Hematopoietic multipotent progenitor cell treated with erythropoietin and hydrocortisone succinate and interleukin-3 and kit ligand, for 15 days (in vitro differentiated cells): ENCODE measurements around the gene MRPS16.

Experiments used
- DNase-seq: peaks from one replicate; pipeline ENCODE4 v3.0.0-alpha.2; 2015; ENCODE audit warnings: low spot score

MRPS16 gene

DNA sequence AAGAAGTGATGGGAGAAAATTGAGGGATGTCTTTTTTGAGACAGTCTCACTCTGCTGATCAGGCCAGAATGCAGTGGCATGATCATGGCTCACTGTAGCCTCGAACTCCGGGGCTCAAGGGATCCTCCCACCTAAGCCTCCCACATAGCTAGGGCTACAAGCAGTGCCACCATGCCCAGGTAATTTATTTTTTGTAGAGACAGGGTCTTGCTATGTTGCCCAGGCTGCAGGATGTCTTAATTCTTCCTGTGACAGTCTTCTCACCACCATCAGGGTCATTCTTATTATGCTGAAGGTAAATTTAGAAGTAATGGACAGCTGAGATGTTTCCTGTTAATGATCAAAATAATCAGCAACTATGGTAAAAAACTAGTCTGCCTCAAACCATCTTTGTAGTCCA lies 12.5 kb downstream of the MRPS16 start:
- no peak for DNase-seq

DNA sequence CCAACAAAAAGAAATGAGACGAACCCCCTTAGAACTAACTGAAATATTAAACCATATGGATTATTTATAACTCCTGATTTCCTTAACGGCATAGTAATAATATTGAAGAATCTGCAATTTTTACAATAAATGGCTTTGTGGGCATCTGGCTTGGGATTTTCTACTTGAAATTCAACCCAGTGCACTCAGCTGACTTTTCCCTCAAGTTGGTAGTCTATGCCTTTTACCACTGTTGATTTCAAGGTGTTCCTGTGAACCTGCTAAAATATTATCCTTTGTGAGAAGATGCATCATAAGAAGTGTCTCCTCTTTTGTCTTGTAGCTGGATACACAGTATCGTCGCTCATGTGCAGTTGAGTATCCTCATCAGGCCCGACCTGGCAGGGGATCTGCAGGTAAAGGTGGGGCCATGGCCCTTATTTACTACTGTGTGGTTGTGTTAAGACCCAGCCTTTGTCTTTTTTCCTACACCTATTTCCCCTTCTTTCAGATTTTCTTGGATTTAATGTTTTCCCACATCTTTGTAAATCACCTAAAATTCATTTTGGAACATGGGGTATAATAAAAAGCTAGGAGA lies 13.4 kb downstream of the MRPS16 start:
- DNase-seq = no peak

DNA sequence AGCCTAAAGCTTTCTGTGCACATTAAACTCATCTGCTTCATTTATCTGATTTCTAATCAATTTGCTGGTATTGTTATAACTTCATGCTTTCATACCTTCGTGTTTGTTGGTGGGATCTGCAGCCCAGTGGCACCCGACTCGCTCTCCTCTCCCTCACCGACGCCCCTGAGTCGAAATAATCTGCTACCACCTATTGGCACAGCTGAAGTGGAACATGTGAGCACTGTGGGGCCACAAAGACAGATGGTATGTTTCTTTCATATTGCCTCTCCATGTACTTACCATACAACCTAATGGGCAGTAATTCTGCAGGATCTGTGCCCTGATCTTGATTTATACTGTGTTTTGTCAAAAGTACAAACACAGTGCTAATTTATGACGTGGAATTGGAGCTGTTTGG lies 17.7 kb downstream of the MRPS16 start:
- DNase-seq = no peak

DNA sequence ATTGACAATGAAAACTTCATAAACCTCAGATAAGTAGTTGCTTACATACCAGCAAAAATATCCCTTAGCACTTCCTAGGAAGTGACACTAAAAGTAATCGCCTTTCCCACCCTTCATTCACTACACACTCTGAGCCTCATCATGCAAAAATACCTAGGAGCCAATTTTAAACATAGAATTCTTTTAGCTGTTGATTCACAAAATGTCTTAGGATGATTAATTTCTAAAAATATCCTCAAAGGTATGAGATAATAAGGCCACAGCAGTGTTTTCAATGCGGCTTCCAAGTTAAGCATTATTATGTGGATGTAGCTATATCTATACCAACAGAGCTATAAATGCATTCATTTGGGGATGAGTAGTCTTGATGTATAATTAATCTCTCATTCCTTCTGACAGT lies 18.6 kb downstream of the MRPS16 start:
- DNase-seq = no peak

DNA sequence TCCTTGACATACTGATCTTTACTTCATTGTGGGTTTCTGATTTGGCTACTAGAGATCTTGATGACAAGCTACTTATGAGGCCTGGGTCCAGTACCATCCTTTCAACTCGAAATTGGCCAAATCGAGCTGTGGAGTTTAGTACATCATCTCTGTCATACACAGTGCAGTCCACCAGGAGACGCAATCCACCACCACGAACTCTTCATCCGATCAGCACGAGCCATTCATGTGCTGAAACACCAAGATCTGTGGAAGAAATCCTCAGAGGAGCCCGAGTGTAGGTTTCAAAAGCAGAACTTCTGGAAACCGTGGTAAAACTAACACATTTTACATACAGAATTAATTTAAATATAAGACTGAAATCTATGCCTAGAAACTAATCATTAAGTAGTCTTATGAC lies 19.6 kb downstream of the MRPS16 start:
- peak; percentile 46 for DNase-seq

DNA sequence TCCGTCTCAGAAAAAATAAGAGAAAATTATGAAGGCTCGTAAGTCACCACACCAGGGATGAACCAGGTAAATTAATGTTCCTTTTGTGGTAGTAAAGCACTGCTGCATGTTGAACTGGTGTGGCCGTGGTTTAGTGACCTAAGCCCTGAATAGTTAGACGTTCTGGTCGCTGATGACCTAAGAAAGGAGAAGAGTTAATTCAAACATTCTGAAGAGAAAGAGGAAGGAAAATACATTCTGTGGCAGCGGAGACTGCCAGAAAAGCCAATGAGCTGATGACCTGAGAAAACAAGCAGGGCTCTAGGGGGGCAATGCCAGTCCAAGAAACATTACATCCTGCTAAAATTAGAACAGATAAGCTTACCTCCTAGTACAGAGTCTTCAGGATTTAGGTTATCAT lies 22.9 kb downstream of the MRPS16 start:
- no peak for DNase-seq

DNA sequence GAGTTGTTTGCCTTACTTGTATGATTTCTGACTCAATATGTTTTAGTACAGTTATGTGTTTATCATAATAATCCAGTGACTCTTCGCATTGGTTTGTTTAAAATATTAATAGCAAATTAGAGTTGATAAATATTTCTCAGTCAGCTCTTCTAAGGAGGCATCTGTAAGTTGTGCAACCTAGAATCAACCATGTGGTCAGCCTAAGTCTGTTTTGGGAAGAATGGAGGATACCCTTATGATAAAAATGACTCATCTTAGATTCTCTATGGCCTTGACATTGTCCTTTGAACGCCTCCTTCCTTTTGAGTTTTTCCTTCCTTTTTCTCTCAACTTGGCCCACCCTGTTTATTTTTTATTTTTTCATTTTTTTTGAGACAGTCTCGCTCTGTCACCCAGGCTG lies 24.2 kb downstream of the MRPS16 start:
- no peak for DNase-seq

DNA sequence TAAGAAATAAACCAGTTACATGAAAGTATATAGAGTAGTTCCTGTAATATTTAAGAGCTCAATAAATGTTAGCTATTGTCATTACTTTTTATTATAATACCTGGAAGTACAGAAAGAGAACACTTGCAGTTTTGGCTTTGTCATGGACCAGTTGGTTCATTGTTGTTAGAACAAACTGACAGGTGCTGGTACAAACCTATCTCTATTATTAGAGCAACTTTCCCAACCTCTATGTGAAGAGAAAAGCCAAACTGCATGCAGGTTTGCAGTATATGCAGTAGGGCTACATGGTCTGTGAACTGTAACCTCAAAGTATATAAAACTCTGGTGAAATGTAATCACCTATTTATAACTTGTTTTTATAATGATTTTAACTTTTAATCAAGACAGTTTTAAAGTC lies 25.8 kb downstream of the MRPS16 start:
- DNase-seq = no peak

DNA sequence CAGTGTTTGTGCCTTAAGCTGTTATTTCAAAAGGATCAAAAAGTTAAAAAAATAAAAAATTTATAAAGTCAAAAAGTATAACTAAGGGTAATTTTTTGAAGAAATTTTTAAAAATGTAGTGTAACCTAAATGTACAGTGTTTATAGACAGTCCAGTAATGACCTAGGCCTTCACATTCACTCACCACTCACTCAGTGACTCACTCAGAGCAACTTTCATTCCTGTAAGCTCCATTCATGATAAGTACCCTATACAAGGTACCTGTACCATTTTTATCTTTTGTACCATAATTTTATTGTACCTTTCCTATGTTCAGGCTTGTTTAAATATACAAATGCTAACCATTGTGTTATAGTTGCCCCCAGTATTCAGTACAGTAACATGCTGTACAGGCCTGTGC lies 26.9 kb downstream of the MRPS16 start:
- DNase-seq = no peak

DNA sequence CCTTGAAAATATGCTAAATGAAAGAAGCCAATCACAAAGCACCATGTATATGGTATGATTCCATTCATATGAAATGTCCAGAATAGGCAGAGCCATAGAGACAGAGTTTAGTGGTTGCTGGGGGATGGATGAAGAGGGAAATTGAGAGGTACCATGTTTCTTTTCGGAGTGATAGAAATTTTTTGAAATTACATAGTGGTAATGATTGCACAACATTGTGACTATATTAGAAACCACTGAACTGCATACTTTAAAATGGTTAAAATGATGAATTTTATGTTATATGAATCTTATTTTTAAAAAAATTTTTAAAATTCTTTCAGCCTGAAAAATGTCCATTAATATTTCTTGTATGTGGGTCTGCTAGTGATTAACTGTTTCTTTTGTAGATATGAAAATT lies 31.5 kb downstream of the MRPS16 start:
- DNase-seq = no peak

DNA sequence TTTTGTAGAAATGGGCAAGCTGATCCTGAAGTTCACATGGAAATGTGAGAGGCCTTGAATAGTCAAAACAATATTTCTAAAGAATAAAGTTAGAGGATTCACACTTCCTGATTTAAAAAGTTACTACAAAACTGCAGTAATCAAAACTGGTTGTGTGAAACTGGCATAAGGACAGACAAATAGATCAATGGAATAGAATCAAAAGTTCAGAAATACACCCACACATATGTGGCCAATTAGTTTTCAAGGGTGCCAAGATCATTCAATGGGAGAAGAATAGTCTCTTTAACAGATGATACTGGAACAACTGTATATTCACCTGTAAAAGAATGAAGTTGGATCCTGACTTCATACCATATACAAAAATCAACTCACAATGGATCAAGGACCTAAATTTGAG lies 33.1 kb downstream of the MRPS16 start:
- DNase-seq = no peak

DNA sequence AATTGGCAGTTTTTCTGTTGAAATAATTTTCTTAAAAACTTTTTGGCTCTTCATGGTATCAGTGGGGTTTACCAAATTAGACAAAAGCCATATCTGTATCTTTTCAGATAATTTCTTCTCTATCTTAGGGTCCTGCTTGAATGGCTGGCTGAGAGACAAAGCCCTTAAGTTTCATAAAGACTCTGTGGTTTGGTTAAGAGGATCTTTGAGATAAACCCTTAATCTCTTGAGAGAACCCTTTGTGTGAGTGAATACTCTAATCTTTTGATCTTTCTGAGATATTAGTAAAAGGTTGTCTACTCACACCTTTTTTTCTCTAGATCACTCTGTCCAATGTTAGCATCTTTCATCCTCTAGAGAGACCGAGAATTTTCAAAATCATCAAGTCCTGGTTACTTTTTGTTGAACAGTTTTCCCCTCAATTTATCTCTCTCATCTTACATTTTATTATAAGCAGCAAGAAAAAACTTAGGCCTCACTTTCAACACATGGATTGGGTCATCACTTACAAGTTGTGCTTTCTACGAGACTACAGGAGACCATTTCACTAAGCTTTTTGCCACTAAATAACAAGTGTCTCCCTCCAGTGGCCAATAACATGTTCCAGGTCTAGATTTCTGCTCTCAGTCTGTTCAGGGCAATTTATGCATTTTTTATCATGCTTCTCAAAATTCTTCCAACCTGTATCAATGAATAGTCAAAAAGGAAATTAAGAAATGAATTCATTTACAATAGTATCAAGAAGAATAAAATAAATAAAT lies 33.8 kb downstream of the MRPS16 start:
- peak; percentile 30 for DNase-seq

DNA sequence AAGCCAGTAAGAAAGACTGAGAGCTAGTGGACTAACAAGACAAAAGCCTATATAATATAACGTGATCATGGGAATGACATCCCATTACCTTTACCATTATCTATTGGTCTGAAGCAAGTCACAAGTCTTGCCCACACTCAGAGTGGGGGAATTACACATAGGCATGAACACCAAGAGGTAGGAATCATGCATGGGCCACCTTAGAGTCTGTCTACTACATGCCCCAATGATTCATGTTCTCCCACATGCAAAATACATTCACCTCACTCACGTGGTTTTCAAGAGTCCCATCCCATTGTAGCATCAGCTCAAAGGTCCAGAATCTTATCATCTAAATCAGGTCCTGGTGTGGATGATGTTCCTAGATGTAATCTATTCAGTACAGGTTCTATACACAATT lies 34.8 kb downstream of the MRPS16 start:
- no peak for DNase-seq

DNA sequence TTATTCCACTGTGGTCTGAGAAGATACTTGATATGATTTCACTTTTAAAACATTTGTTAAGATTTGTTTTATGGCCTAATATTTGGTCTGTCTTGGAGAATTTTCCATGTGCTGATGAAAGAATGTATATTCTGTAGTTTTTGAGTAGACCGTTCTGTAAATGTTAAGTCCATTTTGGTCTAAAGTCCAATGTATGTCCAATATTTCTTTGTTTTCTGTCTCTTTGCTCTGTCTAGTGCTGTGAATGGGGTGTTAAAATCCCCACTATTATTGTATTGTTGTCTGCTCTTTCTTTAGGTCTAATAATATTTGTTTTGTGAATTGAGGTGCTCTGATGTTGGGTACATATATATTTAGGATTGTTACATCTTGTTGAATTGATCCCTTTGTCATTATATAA lies 36.7 kb downstream of the MRPS16 start:
- no peak for DNase-seq

DNA sequence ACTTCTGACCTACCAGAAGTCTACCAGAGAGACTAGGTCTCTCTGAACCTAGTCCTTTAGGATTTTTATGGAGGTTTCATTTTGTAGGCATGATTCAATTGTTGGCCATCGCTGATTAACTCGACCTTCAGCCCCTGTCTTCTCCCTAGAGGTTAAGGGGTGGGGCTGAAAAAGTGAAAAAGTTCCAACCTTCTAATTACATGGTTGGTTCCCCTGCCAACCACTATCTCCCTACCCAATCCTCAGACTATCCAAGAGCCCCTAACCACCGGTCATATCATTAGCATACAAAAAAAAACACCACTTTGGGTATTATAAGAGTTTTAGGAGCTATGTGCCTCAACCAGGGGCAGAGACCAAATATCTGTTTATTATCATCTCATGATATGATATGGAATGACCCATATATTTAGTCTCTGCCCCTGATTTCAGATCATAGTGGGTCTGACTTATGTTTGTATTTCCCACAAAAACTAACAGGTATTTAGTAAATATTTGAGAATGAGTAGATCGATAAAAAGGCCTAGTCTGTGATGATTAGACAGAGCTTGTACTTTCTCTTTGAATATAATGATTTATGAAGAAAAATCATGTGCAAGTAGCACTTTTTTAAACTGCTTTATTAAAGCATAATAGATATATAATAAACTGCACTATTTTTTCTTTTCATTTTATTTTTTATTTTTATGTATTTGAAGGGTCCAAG lies 41.2 kb downstream of the MRPS16 start:
- no peak for DNase-seq

DNA sequence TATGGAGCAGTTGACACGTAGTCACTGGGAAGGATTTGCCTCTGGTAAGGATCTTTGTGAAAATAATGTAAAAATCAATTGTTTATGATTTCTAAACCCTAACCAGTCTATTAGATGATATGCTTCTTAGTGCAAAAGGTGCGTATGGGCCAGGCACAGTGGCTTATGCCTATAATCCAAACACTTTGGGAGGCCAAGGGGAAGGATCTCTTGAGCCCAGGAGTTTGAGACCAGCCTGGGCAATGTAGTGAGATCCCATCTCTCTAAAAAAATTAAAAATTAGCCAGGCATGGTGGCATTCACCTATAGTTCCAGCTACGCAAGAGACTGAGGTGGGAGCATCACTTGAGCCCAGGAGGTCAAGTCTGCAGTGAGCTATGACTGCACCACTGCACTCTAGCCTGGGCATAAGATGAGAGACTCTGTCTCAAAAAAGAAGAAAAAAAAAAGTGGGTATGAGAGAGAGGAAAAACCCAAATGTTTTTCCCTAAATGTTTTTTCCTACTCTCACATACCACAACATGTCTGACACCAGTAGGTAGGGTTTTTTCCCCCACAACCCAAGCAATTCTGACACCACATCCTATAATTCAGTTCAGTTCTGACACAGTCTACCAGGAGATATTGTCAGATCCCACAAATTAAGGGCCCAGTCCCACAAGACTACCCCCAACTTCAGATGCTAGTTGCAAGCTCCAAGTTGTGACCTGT lies 41.9 kb downstream of the MRPS16 start:
- DNase-seq = no peak

DNA sequence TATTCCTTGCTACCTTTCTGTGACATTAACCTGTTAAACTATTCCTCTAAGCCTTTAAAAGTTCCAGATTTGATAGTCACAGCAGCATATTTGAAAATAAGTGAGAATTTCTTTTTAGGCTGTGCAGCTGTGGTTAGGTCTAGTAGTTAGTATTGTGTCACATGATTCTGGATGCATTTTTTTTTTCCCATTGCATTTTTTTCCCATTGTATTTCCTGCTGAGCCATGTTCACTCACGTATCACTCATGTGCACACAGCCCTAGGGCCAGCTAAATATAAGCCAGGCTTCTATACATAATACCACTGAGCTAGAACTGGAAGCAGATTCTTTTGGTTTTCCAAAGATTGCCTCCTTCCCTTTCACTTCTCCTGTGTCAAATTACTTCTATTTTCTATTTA lies 42.7 kb downstream of the MRPS16 start:
- no peak for DNase-seq

DNA sequence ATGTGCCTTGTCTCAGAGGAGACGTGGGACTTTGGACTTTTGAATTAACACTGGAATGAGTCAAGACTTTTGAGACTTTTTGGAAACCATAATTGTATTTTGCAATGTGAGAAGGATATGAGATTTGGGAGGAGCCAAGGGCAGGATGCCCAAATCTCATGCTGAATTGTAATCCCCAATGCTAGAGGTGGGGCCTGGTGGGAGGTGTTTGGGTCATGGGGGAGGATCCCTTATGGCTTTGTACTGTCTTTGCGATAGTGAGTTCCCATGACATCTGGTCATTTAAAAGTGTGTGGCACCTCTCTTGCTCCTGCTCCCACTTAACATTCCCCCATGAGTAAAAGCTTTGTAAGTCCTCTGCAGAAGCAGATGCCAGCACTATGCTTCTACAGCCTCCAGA lies 44.6 kb downstream of the MRPS16 start:
- DNase-seq = no peak

DNA sequence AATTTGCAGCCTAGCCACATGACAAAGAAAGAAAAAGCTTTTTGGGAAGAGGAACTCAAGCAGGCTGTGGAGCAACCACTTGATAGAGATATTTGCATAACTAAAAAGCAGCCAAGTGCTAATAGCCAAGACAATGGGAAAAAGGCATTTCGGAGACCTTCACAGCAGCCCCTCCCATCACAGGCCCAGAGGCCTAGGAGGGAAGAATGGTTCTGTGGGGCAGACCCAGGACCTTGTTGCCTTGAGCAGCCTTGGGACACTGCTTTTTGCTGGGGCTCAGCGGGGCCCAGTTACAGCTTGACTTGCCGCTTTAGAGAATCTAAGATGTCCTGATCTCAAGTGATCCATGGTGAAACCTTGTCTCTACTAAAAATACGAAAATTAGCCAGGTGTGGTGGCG lies 46.1 kb downstream of the MRPS16 start:
- no peak for DNase-seq

DNA sequence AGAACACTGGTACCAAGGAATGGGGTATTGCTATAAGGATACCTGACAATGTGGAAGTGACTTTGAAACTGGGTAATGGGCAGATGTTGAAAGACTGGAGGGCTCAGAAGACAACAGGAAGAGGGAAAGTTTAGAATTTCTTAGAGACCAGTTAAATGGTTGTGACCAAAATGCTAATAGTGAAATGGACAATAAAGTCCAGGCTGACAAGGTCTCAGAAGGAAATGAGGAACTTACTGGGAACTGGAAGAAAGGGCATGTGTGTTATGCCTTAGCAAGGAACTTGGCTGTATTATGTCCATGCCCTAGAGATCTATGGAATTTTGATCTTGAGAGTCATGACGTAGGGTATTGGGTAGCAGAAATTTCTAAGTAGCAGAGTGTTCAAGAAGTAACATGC lies 46.6 kb downstream of the MRPS16 start:
- no peak for DNase-seq

DNA sequence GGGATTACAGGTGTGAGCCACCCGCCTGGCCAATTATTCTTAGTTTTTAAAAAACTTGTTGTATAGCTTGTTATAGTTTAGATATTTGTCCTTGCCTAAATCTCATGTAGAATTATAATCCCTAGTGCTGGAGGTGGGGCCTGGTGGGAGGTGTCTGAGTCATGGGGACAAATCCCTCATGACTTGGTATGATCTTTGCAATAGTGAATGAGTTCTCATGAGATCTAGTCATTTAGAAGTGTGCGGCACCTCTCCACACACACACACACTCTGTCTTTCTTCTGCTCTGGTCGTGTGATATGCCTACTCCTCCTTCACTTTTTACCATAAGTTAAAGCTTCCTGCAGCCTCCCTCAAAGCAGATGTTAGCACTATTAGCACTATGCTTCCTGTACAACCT lies 47.4 kb downstream of the MRPS16 start:
- no peak for DNase-seq
